IPS-NIHi7 (cell line): ENCODE measurements around the gene JCAD.
"Not testable (repeated sequence)": the region's sequence is repeated elsewhere in the genome, so short reads cannot be mapped to it uniquely, and the experiment has no call there.

Experiments used
- DNase-seq: peaks from one replicate; pipeline ENCODE4 v3.0.0; 2012; ENCODE audit warnings: mixed read lengths; ENCODE audit errors: extremely low spot score

JCAD gene, protein sequence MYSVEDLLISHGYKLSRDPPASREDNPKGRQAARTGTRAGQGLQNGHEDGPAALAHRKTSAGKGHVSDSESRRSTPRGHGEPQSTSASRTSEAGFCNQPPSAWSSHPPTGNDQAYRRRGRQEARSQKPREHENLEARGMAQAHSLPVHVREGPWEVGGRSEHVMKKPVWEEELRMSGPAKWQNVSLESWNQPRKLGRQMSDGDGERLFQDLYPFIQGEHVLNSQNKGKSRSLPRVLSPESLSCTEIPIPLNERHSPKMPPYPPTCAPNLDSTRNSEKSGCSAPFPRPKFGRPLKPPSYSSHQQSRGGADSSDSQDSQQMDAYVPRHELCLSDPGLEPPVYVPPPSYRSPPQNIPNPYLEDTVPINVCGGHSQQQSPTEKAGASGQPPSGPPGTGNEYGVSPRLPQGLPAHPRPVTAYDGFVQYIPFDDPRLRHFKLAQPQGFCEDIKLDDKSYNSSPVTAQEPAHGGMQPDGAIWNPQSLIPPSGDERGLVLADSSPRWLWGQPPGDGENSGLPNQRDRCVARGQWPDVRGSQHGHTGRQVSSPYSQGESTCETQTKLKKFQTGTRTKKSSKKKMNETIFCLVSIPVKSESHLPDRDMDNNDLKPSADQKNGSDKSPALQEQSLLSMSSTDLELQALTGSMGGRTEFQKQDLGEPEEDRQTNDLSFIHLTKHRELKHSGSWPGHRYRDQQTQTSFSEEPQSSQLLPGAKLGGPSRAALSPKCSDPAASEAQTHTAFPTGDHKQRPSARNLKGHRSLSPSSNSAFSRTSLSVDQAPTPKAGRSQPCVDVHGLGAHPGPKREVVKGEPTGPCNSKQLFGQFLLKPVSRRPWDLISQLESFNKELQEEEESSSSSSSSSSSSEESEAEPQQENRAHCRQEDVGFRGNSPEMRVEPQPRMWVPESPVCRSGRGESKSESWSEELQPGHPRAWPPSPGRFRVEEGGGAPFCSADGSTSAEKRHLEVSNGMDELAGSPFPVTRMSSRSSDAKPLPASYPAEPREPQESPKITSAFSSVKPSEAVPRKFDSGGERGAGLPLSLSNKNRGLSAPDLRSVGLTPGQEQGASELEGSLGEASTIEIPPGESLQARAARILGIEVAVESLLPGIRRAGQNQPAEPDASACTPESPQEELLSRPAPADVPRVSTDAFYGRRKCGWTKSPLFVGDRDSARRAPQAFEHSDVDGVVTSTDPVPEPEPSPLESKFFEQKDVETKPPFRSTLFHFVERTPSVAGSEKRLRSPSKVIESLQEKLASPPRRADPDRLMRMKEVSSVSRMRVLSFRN (N-terminal part only)

DNA sequence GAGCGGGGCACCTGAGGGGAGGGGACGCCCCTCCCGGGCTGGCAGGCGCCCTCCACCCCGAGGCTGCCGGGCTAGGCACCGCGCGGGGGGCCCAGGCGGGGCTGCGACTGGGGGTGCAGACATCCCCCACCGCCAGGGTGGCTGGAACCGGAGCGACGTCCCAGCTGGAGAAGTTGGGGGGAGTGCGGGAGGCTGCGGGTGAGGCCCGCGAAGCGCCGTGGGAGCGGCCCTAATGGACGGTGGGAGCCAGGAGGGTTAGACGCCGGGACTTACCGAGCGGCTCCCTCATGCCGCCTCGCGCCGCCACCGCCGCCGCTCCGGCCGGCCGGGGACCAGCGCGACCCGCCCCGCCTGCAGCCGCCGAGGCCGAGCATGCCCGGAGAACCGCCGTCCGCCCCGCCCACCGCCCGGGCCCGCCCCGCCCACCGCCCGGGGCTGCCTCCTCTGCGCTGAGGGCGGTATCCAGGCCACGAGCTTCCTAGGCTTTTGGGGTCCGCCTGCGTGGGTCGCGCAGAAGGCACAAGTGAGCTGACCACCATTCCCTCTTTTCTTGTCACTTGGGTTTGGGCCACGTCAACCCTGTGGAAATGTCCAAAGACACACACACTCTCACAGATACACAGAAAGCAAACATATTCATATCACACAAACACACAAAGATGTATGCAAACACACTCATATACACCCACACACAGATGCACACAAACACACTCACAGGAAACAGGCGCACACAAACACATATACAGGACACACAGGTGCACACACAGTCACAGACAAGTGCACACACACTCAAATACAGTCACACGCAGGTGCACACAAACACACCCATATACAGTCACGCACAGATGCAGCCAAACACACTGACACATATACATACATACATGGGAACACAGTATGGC is at the start of gene JCAD:
TSS of gene JCAD (minus strand) at position 378 of the 899 bp plus-strand sequence. CDS start 11,774 bp downstream, outside the sequence.
- peak; percentile 88 for DNase-seq

DNA sequence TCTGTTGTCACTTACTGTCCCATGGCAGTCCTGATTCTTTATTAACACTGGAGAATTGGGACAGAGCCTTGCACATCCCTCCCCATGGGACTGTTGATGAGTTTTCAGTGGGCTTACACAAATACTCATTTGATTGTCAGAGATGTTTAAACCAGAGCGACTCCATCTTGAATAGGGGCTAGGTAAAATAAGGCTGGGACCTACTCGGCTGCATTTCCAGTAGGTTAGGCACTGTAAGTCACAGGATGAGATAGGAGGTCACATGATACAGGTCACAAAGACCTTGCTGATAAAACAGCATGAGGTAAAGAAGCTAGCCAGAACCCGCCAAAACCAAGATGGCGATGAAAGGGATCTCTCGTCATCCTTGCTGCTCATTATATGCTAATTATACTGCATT is 47.6 kb upstream of the JCAD start:
- no peak for DNase-seq

DNA sequence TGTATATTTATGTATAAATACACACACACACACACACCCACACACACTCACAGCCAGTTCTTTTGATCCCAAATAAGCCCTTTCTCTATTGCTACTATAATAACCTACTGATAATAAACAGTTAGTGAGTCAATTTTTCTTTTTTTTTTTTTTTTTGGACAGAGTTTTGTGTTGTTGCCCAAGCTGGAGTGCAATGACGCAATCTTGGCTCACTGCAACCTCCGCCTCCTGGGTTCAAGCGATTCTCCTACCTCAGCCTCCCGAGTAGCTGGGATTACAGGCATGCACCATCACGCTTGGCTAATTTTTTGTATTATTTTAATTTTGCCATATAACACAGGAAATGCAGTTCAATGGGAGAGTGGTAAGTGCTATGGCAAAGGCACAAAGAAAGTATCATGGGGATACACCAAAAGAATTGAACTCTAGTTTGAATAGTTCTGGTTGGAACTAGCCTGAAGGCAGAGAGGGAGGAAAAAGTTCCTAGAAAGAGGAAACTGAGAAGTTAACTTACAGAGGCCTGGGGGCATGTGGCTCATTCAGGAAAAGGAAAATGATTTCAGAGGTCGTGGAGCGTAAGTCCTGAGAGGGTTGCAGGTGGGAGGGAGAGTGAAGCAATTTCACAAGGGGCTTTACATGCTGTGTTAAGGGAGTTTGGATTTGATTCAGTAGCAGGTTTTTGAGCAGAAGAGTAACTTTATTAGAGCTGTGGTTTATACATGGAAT is 44.4 kb upstream of the JCAD start:
- no peak for DNase-seq

DNA sequence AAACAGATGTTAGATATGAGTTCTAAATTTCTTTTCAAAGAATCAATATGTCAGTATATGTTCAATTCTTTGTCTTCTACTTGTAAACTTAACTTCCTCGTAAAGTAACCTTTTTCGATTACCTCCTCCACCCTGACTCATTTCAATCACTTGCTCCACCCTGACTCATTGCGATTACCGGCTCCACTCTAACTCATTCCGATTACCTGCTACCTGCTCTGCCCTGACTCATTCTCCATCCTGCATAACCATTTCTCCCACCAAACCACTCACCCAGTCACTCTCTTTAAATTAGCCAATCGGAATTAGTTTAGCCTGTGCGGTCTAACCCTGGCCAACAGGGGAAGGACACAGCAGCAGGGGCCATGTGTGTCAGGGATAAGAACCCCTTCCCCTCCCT is 40.3 kb upstream of the JCAD start:
- DNase-seq, result not testable (repeated sequence)

DNA sequence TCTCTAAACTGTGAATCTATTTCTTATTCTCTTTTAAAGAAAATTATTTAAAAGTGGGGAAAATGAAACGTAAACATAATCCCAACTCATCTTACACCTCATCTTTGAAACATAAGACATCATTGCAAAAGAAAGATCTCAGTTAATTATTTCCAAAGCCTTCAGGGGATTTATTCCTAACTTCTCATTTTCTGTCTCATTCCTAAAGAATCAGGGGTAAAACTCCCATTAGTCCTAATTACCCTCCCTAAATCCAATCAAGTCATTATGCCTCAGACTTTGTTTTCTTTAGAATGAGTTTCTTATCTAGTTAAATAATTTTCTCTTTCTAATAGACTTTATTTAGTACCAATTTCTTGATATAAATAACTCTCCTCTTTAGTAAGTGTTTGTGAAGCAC is 39.7 kb upstream of the JCAD start:
- DNase-seq, result no peak

DNA sequence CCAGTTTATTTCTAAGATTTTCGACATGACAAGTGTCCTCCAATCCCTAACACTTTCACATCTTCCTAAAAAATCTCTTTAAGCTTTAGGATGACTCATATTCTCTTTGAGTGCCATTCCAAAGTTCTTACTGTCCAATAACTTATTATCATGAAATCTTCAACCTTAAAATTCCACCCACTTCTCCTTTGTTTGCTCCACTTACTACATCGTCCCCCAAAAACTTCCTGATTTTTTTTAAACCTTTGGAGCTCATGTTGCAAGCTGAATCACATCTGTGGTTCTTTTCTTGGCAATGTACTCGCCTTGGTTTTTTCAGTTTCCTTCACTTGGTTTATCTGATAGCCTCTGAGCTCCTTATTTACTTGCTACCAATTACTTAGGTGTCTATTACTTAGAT is 39.2 kb upstream of the JCAD start:
- no peak for DNase-seq

DNA sequence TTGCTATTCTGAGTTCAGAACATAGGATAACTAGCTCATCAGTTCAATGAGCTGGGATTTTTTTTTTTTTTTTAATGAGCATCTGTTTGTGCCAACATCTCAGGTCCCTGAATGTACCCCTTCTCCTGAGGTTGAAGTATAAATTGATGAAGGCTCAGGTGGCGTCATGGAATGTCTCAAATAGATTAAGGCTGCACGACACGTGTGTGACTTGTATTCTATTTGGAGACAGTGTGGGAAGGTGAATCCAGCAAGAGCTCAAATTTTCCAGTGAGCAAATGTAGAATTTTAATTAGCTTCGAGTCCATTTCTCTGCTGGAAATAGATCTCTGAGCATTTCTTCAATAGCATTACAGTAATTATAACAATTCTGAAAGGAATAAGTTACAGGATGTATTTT is 37.2 kb upstream of the JCAD start:
- no peak for DNase-seq

DNA sequence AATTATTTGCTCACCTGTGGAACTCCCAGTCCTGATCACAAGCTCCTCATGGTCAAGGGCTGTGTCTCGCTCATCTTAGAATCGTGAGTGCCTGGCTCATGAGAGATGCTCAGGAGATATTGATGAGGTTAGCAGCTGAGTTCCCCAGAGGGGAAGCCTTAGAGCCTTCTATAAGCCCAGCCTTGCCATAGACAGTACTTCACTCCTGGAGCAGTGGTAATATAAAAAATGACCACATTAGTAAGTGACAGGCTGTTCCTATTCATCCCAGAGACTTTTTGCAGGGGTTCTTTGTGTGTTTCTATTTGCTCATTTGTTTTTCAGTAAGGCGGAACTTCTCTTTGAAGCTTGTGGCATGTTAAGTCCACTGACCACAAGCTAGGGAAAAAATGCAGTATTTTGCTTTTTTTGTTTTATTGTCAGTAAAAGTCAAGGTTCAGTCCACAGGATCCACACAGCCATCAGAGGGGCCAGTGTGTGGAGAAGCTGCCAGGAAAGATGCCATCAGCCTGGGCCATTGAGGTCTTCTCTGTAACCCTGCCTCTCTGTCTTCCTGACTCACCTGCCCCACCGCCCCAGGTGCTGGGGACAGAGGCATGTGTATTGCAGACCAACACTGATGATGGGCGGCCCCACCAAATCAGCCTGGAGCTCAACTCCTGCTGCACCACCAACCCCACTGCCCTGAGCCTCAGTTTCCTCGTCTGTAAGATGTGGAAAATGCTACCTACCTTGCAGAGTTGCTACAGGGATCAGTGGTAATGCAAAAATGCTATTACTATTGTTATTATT is 36.4 kb upstream of the JCAD start:
- DNase-seq, result no peak

DNA sequence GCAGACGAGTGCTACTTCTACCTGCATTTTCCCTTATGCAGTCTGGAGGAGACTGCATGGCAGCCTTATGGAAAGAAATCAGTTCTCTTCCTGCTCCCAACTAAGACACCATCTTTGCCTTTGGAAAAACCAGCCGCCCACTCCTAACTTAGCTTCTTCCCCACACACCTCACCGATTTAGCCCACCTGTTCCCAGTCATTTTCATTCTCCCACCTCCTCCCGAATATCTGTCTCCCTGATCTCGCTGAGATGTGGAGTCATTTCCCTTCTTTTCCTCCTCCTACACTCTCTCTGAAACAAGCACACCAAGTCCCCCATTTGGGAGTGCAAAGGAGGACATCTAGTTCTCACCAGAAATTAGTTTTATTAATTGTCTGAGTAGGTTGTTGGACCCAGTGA is 35.2 kb upstream of the JCAD start:
- no peak for DNase-seq

DNA sequence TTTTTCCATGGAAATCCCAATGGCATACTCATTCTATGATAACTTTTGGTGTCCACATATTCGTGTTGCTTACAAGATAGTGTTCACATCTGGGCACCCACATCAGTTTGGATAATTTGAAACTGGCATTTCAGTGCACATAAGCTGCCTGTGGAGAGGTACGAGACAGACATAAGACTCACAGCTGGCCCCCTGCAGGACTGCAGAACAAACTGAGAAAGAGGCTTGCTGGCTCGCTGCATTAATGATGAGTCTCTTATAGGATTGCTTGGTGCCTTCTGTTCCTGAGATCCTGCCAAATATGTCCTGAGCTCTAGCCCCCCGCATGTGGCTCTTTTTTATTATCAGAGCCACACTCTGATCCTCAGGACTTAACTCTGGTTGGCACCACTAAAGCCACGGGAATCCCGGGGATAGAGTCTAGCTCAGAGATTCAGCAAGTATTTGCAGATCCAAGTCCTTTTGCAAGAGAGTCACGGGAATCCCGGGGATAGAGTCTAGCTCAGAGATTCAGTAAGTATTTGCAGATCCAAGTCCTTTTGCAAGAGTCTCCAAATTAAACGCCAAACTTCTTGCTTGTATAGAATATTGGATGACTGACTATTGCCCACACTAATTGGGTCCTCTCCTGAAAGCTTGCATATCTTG is 34.0 kb upstream of the JCAD start:
- DNase-seq, result no peak

DNA sequence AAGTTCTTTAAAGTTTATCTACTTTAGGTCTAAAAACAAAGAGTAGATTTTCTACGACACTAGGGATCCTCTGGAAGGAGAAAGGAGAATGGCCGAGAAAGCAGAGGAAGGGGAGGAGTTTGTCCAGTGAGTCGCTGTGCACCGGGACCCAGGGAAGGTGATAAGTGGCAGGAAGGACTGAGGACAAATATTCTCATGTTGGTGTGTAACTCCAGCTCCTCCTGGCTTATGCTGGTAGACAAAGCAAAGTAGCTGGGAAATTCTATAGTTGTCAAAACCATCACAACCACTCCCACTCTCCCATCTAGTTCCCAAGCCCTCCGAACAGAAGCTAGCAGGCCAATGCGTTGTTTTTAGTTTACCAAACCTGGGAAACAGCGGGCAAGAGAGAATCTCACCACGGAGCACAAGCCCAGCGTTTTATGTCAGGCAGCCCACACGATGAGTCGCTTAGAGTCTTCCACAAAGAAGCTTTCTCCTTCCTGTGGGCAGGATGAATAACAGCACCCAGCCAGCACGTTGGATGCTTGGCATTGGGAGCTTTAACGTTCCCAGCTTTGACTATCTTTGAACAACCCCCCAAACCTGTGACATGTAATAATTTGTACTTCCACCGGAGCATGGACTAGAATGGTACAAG is 32.9 kb upstream of the JCAD start:
- no peak for DNase-seq

DNA sequence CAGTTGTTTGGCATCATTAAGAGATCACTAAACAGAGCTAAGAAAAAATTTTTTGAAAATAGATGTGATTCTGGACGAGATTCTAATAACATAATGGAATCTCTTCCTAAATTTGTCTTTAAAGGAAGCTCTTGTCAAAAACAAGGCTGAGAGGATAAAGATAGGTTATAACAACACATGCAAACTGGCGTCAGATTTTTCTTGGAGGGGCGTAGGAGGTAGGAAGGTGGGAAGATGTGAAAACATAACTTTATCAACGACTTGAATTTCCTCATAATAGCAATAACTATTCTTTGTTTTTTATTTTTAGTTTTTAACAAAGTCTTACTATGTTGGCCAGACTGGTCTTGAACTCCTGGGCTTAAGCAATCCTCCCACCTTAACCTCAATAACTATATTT is 31.8 kb upstream of the JCAD start:
- DNase-seq, result no peak

DNA sequence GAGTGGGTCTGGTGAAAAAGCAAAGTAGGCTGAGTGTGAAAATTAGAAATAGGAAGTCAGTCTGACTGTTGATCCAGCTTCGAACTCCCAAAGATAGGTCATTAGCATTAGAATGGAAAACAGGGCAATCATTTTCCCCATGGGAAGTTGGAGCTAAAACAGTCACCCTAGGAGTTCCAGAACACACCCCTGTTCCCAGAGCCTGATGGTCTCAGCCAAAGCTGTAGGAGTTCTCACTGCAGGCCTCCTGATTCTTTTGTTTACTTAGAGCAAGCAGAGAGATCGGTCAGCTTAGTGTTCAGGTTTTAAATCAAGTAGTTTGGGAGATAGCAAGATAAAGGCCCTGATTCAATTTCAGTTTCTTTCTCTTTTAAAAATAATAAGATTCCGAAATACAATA is 28.8 kb upstream of the JCAD start:
- DNase-seq, result peak; percentile 54

DNA sequence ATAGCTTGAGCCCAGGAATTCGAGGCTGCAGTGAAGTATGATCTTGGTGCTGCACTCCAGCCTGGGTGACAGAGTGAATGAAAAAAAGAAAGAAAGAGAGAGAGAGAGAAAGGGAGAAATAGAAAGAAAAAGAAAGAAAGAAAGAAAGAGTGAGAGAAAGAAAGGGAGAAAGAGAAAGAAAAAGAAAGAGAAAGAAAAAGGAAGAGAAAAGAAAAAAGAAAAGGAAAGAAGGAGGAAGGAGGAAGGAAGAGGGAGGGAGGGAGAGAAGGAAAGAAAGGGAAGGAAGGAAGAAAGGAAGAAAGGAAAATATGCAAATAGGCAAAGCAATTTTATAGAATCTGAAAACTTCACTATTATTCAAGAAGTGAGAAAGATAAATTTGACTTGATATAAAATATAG is 24.5 kb upstream of the JCAD start:
- no peak for DNase-seq

DNA sequence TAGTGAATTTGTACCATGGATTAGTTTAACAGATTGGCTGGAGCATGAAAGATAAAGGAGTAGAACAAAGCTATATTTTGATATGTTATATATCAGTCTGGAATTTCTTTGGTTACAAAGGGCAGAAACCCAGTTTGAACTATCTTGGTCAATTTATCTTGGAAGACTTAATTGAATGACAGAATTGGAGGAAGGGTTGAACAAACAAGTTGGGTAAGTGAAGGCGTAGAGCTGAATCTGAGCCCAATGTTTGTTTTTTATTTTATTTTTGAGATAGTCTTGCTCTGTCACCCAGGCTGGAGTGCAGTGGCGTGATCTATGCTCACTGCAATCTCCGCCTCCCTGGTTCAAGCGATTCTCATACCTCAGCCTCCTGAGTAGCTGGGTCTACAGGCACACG is 21.8 kb upstream of the JCAD start:
- DNase-seq, result no peak

DNA sequence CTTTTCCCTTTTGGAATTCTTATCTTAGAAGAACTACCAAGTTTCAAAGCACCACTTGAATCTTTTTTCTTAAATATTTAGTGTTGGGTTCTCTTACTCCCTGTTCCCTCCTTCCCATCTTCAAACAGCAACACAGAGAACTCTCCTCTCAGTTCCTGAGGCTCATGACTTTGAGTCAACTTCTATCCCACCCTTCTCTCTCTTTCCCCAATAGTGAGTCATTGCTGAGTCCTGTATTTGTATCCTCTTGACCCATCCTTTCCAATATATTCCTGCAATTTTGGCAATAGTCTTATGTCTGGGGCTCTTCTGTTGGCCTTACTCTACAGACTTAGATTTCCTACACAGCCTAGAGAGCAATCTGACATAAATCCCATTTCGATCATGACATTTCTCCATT is 20.8 kb upstream of the JCAD start:
- no peak for DNase-seq

DNA sequence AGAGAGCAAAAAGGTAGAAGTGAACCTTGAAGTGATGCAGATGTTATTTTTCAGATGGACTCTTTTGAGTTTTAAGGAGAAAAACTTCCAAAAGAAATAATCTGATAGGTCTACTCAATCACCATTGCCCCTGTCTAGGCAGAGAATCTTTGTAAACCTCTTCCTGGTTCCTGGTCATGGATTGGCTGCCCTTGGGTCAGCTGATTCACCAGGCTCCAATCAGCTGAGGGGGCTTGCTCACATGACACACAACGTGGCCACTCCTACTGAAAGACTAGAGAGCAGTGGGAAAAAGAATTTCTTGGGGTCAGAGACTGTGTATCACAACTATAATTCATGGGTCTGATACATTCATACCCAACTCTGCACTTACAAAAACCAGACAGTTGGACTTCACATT is 20.0 kb upstream of the JCAD start:
- DNase-seq, result no peak

DNA sequence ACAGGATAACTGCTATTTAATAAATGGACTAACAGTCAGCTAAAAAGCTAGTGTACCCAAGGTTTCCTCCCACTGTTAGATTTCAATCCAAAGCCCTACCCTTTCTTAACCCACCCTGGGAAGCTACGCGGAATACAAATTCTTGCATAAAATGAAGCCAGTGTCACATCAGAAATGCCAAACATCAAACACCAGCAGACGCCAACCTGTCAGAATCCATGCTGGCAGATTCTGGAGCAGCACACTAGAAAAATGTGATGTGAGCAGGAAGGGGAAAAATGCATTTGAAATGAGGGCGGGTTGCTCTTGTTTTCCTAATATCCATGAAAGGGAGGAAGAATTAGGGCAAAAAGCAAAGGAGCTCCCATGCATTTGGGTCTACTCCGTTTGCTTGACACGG is 16.1 kb upstream of the JCAD start:
- DNase-seq, result no peak

DNA sequence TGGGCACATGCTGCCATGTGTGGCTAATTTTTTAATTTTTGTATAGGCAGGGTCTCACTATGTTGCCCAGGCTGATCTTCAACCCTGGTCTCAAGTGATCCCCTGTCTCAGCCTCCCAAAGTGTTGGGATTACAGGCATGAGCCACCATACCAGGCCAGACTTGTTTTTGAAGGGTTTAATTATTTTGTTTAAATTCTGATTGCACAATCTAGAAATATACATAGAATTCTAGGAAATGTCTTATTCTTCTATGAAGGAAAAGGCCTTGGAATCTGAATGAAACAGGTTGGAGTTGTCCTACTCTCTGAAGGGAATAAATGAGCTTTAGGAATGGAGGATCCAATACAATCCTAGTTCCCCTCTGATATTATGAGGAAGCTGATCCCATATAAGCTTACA is 15.5 kb upstream of the JCAD start:
- DNase-seq, result no peak
